A549 (cell line): ENCODE measurements around the gene SUPT20HL1.

Experiments
- CEBPB ChIP-seq, 2 experiments: fragments of >200 bp in 1 of 2; sonication (Bioruptor Twin) in 1 of 2; formaldehyde crosslinking in 1 of 2; IDR thresholded peaks; 2 replicates each; pipeline ENCODE4 v1.6.1; 2012 to 2016
- CTCF ChIP-seq: fragments of >200 bp; sonication (Bioruptor Twin); formaldehyde crosslinking; IDR thresholded peaks from 3 replicates; pipeline ENCODE4 v1.5.1; 2016
- MAX ChIP-seq: IDR thresholded peaks from 2 replicates; pipeline ENCODE4 v1.6.1; 2012
- MAZ ChIP-seq: fragments of 150-350 bp; IDR thresholded peaks from 2 replicates; pipeline ENCODE4 v1.6.1; 2014; ENCODE audit warnings: antibody characterized with exemption, low read depth, low read length, borderline replicate concordance
- RAD21 ChIP-seq, 2 experiments: fragments of >200 bp in 1 of 2; sonication (Bioruptor Twin) in 1 of 2; formaldehyde crosslinking in 1 of 2; IDR thresholded peaks in 1 of 2; conservative IDR thresholded peaks in 1 of 2; 2 replicates in 1 of 2; 3 replicates in 1 of 2; pipeline ENCODE4 v1.6.1; 2012 to 2018; ENCODE audit warnings: inconsistent platforms in 1 of 2

- no peak for TF ChIP-seq CEBPB (IDR thresholded peaks at IDR 0.05)
- no peak for TF ChIP-seq MAX
- TF ChIP-seq CTCF = no peak
- TF ChIP-seq RAD21 (conservative IDR thresholded peaks at IDR 0.05 in 1 of 2, IDR thresholded peaks at IDR 0.05 in 1 of 2) = no peak
- no peak for TF ChIP-seq MAZ
Observed at GRCh38 chrX:24343719-24344118, 16.7 kb upstream of the SUPT20HL1 start.
